Measurements from ENCODE around the gene TMEM126A. TPM values are rescaled to one million over a fixed set of nuclear protein-coding genes. Genes with fewer than 3 reads are reported as not detected.

TMEM126A gene
- total RNA-seq, 2 donors from 2014 or later = 26.3 to 26.7 TPM

DNA sequence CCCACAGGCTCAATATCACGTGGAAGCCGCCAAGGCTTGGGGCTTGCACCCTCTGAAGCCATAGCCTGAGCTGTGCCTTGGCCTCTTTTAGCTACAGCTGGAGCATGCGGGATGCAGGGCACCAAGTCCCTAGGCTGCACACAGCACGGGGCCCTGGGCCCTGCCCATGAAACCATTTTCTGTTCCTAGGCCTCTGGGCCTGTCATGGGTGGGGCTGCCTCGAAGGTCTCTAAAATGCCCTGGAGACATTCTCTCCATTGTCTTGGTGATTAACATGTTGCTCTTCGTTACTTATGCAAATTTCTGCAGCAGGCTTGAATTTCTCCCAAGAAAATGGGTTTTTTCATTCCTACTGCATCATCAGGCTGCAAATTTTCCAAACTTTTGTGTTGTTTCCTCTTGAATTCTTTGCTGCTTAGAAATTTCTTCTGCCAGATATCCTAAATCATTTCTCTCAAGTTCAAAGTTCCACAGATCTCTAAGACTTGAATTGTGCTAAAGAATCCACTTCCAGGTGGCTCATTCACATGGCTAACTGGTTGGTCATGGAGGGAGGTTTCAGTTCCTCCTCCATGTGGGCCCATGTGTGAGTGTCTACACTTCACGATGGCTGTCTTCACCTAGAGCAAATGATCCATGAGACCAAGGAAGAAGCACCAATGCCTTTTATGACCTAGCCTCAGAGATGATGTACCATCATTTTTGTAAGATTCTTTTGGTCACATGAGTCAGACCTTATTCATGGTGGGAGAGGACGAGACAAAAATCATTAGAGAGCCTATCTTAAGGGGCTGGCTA, 24.5 kb downstream of the TMEM126A start:
- Mint-ChIP-seq H3K4me3 (no peak overlapping the region), H3K36me3 (ENCODE audit: low read depth) (no peaks in the 10 kb centered on the region), H3K27me3 (ENCODE audit: insufficient read depth) (peaks cover 28% of the 10 kb centered on the region), H3K9me3 (peaks cover 17% of the 10 kb centered on the region), H3K27ac (no peak overlapping the region), H3K4me1 (no peaks in the 10 kb centered on the region)
- H3K4me1 ChIP-seq (ENCODE audit: control insufficient read depth, insufficient read depth, low read length) = no peaks in the 10 kb centered on the region
- 82 to 85% methylated on average over 8 of the region's 8 CpGs for WGBS, 2 experiments (ENCODE audit: insufficient coverage in 1 of 2, insufficient read length in 1 of 2)
- no peak overlapping the region for H3K9ac ChIP-seq (ENCODE audit: extremely low read depth, low read length, poor library complexity, severe bottlenecking)
- no peaks in the 10 kb centered on the region for H3K36me3 ChIP-seq (ENCODE audit: control insufficient read depth, insufficient read depth, low read length)
- H3K27me3 ChIP-seq (ENCODE audit: control insufficient read depth, insufficient read depth, low read length, poor library complexity, severe bottlenecking) = no peaks in the 10 kb centered on the region
- no peak overlapping the region for H3K27ac ChIP-seq (ENCODE audit: low read depth, low read length)
- TF ChIP-seq, protein P1, sequence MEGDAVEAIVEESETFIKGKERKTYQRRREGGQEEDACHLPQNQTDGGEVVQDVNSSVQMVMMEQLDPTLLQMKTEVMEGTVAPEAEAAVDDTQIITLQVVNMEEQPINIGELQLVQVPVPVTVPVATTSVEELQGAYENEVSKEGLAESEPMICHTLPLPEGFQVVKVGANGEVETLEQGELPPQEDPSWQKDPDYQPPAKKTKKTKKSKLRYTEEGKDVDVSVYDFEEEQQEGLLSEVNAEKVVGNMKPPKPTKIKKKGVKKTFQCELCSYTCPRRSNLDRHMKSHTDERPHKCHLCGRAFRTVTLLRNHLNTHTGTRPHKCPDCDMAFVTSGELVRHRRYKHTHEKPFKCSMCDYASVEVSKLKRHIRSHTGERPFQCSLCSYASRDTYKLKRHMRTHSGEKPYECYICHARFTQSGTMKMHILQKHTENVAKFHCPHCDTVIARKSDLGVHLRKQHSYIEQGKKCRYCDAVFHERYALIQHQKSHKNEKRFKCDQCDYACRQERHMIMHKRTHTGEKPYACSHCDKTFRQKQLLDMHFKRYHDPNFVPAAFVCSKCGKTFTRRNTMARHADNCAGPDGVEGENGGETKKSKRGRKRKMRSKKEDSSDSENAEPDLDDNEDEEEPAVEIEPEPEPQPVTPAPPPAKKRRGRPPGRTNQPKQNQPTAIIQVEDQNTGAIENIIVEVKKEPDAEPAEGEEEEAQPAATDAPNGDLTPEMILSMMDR (conservative IDR thresholded peaks at IDR 0.05) = no peak
- no peak overlapping the region for H3K4me3 ChIP-seq (ENCODE audit: low read length)
- no peaks in the 10 kb centered on the region for H3K9me3 ChIP-seq (ENCODE audit: control insufficient read depth, low read length)
- DNase-seq = no peak

DNA sequence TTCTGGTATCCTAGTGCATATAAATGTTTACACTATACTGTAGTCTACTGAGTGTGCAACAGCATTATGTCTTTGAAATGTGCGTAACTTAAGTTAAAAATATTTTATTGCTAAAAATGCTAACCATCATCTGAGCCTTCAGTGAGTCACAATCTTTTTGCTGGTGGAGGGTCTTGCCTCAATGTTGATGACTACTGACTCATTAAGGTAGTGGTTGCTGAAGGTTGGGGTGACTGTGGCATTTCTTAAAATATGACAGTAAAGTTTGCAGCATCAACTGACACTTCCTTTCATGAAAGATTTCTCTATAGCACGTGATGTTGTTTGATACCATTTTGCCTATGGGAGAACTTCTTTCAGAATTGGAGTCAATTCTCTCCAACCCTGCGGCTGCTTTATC, 25.6 kb downstream of the TMEM126A start:
- DNase-seq = no peak
- no peaks in the 10 kb centered on the region for H3K36me3 Mint-ChIP-seq (ENCODE audit: low read depth)
- Histone ChIP-seq H3K9me3 (ENCODE audit: control insufficient read depth, low read length) (no peaks in the 10 kb centered on the region), H3K9ac (ENCODE audit: extremely low read depth, low read length, poor library complexity, severe bottlenecking) (no peak overlapping the region), H3K4me3 (ENCODE audit: low read length) (no peak overlapping the region), H3K27me3 (ENCODE audit: control insufficient read depth, insufficient read depth, low read length, poor library complexity, severe bottlenecking) (no peaks in the 10 kb centered on the region), H3K36me3 (ENCODE audit: control insufficient read depth, insufficient read depth, low read length) (no peaks in the 10 kb centered on the region), H3K4me1 (ENCODE audit: control insufficient read depth, insufficient read depth, low read length) (no peaks in the 10 kb centered on the region), H3K27ac (ENCODE audit: low read depth, low read length) (no peak overlapping the region)
- H3K4me1 Mint-ChIP-seq = no peaks in the 10 kb centered on the region
- H3K27me3 Mint-ChIP-seq (ENCODE audit: insufficient read depth) = peaks cover 28% of the 10 kb centered on the region
- peaks cover 17% of the 10 kb centered on the region for H3K9me3 Mint-ChIP-seq
- H3K27ac Mint-ChIP-seq = no peak overlapping the region
- TF ChIP-seq, protein P1 (conservative IDR thresholded peaks at IDR 0.05) = no peak
- 90 to 100% methylated on average over 2 to 3 of the region's 3 CpGs for WGBS, 2 experiments (ENCODE audit: insufficient coverage in 1 of 2, insufficient read length in 1 of 2)
- no peak overlapping the region for H3K4me3 Mint-ChIP-seq

DNA sequence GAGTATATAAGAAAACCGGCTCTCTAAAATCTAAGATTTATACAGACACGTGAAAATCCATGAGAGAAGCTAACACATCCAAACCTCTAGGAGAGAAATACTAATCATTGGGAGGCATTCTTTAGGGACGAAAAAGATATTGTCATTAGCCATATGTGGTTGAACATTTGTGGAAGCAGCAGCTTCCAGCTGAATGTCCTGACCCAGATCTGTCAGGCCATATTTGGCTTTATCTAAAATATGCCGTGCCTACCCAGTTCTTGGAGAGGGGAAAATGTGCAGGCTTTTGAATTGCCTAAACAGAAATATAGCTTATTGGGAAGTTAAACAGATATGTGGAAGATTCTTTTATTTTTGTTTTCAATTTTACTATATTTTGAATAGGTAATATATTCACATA, 31.8 kb downstream of the TMEM126A start:
- no peak overlapping the region for H3K27ac Mint-ChIP-seq
- H3K27me3 Mint-ChIP-seq (ENCODE audit: insufficient read depth) = peaks cover 5% of the 10 kb centered on the region
- TF ChIP-seq, protein P1 (conservative IDR thresholded peaks at IDR 0.05) = no peak
- H3K36me3 Mint-ChIP-seq (ENCODE audit: low read depth) = no peaks in the 10 kb centered on the region
- WGBS, 2 experiments (ENCODE audit: insufficient coverage in 1 of 2, insufficient read length in 1 of 2) = 83 to 84% methylated on average over 4 of the region's 4 CpGs
- Histone ChIP-seq H3K4me3 (ENCODE audit: low read length) (no peak overlapping the region), H3K27me3 (ENCODE audit: control insufficient read depth, insufficient read depth, low read length, poor library complexity, severe bottlenecking) (no peaks in the 10 kb centered on the region), H3K4me1 (ENCODE audit: control insufficient read depth, insufficient read depth, low read length) (peaks cover 4% of the 10 kb centered on the region), H3K36me3 (ENCODE audit: control insufficient read depth, insufficient read depth, low read length) (no peaks in the 10 kb centered on the region), H3K9me3 (ENCODE audit: control insufficient read depth, low read length) (no peaks in the 10 kb centered on the region), H3K9ac (ENCODE audit: extremely low read depth, low read length, poor library complexity, severe bottlenecking) (no peak overlapping the region), H3K27ac (ENCODE audit: low read depth, low read length) (no peak overlapping the region)
- peaks cover 18% of the 10 kb centered on the region for H3K4me1 Mint-ChIP-seq
- H3K9me3 Mint-ChIP-seq = peaks cover 2% of the 10 kb centered on the region
- DNase-seq = no peak
- no peak overlapping the region for H3K4me3 Mint-ChIP-seq

Measured in endodermal cell (in vitro differentiated cells).